Measurements from ENCODE around the gene KRTAP12-3.
"Not testable (repeated sequence)": the region's sequence is repeated elsewhere in the genome, so short reads cannot be mapped to it uniquely, and the experiment has no call there.

KRTAP12-3 gene

DNA sequence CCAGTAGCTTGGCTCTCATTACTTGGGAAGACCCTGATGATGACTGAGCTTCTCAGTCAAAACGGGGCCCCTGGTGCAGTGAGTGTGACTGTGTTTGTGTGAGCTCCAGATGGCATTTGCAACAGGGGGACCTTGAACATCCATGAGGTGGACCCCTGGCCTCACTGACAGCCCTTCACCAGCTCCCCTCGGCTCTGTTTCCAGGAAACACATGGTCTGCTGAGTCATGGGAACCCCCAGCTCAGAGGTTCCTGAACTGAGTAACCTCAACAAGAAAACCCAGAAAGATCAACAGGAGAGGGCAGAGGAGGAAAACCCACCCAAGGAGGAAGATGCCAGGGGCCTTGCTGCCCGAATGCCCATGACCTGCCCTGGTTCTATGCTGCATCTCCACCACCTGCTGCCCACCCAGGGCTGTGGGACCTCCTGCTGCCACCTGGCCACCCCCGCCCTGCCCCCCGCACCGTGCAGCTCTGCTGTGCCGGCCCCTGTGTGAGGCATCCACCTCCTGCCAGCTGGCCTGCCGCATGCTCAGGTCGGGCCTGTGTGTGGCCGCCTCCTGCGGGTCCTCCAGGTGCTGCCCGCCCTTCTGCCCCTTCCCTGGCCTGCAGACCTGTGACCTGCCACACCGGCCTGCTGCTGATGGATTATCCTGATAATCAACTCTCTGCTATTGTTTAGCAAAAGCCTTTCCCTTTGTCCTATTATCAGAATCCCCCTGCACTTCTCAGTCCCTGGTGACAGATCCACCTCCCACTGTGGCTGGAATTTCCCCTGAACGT is 28.5 kb downstream of the KRTAP12-3 start:
- DNase-seq, result no peak

- DNase-seq, result no peak
Observed at GRCh38 chr21:44686843-44687561, 29.3 kb downstream of the KRTAP12-3 start.

GRCh38 chr21:44687671-44688070 is 29.9 kb downstream of the KRTAP12-3 start:
- no peak for DNase-seq

DNA sequence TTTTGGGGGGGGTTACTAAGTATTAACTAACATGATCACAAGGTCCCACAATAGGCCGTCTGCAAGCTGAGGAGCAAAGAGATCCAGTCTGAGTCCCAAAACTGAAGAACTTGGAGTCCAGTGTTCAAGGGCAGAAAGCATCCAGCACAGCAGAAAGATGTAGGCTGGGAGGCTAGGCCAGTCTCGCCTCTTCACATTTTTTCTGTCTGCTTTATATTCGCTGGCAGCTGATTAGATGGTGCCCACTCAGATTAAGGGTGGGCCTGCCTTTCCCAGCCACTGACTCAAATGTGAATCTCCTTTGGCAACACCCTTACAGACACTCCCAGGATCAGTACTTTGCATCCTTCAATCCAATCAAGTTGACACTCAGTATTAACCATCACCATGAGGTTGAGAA is 32.0 kb downstream of the KRTAP12-3 start:
- DNase-seq, result not testable (repeated sequence)

GRCh38 chr21:44691686-44692085 is 34.0 kb downstream of the KRTAP12-3 start:
- DNase-seq, result no peak

DNA sequence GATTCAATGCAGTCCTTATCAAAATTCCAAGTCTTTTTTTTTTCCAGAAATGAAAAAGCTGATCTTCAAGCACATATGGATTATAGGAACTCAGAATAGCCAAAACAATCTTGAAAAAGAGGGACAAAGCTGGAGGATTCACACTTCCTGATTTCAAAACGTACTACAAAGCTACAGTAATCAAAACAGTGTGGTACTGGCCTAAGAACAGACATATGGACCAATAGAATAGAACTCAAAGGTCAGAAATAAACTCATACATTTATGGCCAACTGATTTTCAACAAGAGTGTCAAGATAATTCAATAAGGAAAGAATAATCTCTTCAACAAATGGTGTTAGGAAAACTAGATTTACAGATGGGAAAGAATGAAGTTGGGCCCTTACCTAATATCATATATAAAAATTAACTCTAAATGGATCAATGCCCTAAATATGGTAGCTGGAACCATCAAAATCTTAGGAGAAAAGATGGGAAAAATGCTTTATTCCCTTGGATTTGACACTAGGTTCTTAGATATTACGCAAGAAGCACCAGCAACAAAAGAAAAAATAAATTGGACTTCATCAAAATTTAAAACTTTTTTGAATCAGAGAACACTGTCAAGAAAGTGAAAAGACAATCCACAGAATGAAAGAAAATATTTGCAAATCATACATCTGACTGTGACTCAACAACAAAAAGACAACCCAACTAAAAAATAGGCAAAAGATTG is 35.2 kb downstream of the KRTAP12-3 start:
- DNase-seq, result no peak

GRCh38 chr21:44694776-44695175 is 37.0 kb downstream of the KRTAP12-3 start:
- DNase-seq, result no peak

- no peak for DNase-seq
Observed at GRCh38 chr21:44695184-44695583, 37.5 kb downstream of the KRTAP12-3 start.

DNA sequence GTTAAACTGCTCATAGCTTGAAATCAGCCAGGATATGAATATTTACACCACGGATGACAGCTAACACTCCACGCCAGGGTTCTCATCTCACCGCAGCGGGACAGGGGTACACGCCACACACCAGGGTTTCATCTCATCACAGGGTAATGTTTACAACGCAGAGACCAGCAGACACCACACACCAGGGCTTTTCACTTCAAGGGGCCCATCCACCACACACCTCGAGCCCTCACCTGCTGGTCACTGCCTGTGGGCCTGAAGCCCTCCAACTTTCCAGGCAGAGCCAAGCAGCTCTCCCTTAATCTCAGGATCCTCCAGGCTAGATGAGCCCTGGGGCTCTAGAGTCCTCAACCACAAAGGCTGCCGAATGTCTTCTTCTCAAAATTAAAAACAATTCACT is 37.9 kb downstream of the KRTAP12-3 start:
- no peak for DNase-seq

- no peak for DNase-seq
Observed at GRCh38 chr21:44696572-44696971, 38.8 kb downstream of the KRTAP12-3 start.

- not testable (repeated sequence) for DNase-seq
Observed at GRCh38 chr21:44697172-44697810, 39.6 kb downstream of the KRTAP12-3 start, which contains the start of gene KRTAP10-12. Gene KRTAP10-12, plus strand, starts transcription at chr21:44697172. Its CDS starts 30 bp downstream, at chr21:44697202.

DNA sequence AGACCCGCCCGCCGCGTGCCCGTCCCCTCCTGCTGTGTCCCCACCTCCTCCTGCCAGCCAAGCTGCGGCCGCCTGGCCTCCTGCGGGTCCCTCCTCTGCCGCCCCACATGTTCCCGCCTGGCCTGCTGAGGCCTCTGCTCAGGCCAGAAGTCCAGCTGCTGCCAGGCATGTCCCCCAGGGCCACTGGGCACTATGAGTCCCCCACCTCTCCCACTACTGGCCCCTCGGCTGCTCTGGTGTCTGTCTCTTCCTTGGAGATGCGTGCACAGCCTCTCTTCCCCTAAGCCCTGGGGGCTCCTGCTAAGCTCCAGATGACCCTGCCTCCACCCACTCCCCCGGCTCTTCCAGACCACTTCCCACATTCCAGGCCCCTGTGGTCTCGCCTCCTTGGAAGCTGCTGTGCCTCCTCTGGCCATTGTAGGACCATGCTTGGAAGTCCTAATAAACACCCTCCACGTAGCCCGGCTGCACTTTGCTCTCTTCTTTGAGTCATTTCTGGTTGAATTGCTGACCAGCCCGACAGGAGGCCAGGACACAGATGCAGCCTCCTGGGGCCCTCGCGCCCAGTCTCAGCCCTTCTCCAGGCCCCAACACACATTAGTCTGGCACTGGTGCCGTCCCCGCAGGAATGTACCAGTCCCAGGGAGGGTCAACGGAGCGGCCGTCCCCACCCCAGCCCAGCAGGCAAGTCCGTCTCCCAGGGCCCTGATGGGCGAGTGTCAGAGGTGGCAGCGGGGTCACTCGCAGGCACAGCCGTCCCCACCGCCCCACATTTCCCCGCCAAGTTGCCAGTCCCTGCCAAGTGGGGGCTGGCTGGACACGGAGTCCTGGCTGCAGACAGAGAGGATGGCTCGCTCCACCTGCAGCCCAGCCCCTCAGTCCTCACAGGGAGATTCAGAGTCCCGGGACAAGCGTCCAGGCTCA is 40.3 kb downstream of the KRTAP12-3 start:
- DNase-seq, result no peak

DNA sequence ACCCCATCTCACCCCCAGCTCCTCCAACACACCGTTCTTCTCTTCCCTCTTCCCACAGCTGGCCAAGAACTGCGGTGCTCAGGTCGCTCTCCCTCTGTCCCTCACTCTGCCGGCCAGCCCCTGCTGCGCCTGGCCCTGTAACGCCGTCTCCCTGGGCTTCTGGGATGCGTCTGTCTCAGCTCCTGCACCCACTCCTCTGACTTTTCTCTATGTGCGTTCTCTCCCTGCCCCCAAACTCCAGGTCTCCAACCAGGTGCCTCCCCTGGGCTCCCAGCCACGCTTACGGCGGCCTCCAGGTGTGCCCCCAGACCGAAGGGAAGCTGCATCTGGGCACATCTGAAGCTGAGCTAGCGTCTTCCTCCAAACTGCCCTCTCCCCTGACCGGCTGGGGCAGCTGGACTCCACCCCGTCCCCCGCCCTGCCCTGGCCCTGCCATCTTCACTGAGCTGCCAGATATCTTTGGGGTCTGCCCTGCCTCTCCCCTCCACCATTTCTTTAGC is 41.8 kb downstream of the KRTAP12-3 start:
- DNase-seq, result no peak

DNA sequence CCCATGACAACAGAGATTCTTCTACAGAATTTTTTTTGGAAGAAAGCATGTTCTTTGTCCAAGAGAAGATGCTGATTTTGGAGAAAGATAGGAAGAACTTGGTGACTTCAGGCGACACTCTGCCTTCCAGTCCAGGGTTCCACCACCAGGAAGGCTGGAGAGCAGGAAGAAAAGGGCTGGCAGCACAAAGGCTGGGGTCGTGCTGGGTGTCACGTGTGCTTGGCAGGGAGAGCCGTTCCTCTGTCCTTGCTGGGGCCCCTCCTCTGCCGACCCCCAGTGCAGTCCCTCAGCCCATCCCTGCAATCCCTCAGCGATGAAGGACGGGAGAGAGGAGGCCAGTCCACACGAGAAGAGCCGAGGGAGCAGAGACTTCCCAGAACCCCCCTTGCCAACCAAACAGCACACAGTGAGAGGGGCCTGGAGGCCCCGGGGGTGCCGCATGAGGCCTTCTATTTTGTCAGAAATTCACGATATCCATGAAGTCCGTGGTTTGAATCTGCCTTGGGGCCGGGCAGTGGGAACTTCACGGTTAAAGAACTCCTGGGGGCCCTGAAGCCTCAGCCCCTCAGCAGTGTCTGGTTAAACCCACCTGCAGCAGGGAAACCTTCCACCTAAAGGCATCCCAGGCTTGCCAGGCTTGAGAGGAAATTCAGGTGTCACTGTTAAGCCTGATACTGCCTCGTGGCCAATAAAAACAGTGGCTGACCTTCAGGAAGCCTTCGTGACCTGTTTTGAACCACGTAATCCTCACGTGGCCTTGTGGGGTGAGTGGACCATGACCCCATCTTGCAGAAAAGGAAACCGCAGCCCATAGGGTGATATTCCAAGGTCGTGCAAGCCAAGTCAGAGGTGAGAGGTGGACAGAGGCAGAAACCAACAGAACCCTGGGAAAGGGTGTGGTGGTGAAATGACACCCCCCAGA is 42.6 kb downstream of the KRTAP12-3 start:
- DNase-seq, result no peak

GRCh38 chr21:44701023-44701400 is 43.3 kb downstream of the KRTAP12-3 start:
- no peak for DNase-seq

DNA sequence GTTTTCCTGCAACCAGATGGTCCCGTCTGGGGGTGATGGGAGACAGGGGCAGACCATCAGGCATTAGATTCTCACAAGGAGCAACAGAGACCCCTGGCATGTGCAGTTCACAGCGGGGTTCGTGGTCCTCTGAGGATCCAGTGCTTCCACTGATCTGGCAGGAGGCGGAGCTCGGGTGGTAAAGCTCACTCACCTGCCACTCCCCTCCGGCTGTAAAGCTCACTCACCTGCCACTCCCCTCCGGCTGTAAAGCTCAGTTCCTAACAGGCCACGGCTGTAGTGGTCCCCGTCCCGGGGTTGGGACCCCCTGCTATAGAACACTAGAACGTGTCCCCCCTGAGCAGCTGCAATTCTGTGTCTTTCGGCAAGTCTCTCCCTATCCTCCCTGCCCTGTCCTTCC is 43.8 kb downstream of the KRTAP12-3 start:
- no peak for DNase-seq

- DNase-seq, result no peak
Observed at GRCh38 chr21:44702111-44702972, 44.6 kb downstream of the KRTAP12-3 start.

GRCh38 chr21:44702973-44703730 is 45.4 kb downstream of the KRTAP12-3 start:
- DNase-seq, result no peak
